ENCODE data around the gene UGT2B7.

DNA sequence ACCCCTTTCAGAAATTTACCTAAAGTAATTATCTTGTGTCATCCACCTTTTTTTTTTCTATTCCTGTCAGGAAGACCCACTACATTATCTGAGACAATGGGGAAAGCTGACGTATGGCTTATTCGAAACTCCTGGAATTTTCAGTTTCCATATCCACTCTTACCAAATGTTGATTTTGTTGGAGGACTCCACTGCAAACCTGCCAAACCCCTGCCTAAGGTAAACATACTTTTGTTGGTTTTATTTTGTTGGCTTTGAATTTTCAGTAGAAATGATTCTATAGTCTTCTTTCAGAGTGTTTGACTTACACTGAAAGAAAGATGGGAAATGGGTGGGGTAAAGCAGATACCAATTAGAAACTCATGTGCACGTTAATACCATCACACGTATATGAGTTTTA is 2.2 kb downstream of the UGT2B7 start:
- TF ChIP-seq POLR2A (IDR thresholded peaks at IDR 0.05; ENCODE audit: low read length) (no peak), GATA1 (IDR thresholded peaks at IDR 0.05; ENCODE audit: low read depth, low read length) (no peak)

All from erythroblast (primary cell).